A549 (cell line): ENCODE data around the gene BAG5.

Experiments used
- CEBPB ChIP-seq, 2 experiments: fragments of >200 bp in 1 of 2; sonication (Bioruptor Twin) in 1 of 2; formaldehyde crosslinking in 1 of 2; IDR thresholded peaks; 2 replicates each; pipeline ENCODE4 v1.6.1; 2012 to 2016
- CHD4 ChIP-seq: fragments of 200-600 bp; sonication (generic); IDR thresholded peaks from 2 replicates; pipeline ENCODE4 v1.6.1; 2016; ENCODE audit warnings: antibody characterized with exemption, mild to moderate bottlenecking, borderline replicate concordance
- HDAC2 ChIP-seq: fragments of 200-600 bp; sonication (generic); IDR thresholded peaks from 2 replicates; pipeline ENCODE4 v1.6.1; 2016
- POLR2A ChIP-seq: IDR thresholded peaks from 2 replicates; pipeline ENCODE4 v1.6.1; 2012; ENCODE audit warnings: mild to moderate bottlenecking, low read length
- RCOR1 ChIP-seq: fragments of 150-350 bp; IDR thresholded peaks from 2 replicates; pipeline ENCODE4 v1.6.1; 2014; ENCODE audit warnings: antibody characterized with exemption, low read length, low read depth
- TF ChIP-seq, protein P1 (sequence below): IDR thresholded peaks from 2 replicates; pipeline ENCODE4 v1.6.1; 2012
- TF ChIP-seq, protein P2 (sequence below): fragments of >200 bp; sonication (Bioruptor Twin); formaldehyde crosslinking; IDR thresholded peaks from 3 replicates; pipeline ENCODE4 v1.5.1; 2016

DNA sequence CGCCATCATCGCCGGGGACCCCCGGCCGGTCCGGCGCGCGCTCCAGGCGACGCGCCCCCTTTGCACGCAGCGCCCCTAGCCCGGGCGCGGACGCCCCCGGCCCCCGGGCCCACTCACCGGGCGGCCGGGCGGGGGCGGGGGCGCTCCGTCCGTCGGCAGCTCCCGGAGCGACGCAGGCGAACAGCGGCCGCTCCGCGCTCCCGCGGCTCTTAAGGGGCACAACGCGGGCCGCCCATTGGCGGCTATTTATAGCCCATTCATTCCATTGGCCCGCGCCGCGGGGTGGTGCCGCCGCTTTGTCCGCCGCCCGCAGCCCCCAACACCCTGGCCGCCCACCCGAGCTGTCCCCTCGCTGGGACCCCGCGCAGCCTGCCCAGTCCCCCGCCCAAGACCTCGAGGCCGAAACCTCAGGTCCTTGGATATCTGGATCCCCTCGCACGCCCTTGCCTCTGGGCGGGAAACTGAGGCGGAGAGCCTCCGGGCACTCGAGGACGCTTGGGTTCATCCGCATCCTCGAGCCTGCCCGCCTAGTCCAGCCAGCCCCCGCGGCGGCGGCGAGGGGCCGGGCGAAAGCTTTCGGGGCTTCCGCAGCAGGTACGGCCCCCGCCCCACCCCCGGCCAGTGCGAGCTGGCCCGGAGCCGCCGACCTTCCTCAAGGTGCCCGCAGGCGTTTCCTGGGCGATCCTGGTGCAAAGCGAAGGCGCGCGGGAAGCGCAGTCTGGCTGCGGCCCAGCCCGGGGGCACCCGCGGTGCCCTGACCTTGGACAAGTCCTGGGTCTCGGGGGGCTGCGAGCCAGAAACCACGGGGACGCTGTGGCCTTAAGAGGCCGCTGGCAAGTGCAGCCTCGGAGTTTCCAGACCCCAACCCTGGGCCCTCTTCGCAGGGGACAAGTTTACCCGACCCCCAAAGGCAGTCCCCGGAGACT is 39.5 kb downstream of the BAG5 start, which contains the start of gene CKB:
- TF ChIP-seq POLR2A = peak; percentile 70
- TF ChIP-seq, protein P1, sequence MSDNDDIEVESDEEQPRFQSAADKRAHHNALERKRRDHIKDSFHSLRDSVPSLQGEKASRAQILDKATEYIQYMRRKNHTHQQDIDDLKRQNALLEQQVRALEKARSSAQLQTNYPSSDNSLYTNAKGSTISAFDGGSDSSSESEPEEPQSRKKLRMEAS = no peak; the same call in 1 of the 2 replicates
- TF ChIP-seq CHD4 = no peak
- TF ChIP-seq RCOR1 = no peak
- TF ChIP-seq CEBPB (IDR thresholded peaks at IDR 0.05) = no peak
- TF ChIP-seq, protein P2, sequence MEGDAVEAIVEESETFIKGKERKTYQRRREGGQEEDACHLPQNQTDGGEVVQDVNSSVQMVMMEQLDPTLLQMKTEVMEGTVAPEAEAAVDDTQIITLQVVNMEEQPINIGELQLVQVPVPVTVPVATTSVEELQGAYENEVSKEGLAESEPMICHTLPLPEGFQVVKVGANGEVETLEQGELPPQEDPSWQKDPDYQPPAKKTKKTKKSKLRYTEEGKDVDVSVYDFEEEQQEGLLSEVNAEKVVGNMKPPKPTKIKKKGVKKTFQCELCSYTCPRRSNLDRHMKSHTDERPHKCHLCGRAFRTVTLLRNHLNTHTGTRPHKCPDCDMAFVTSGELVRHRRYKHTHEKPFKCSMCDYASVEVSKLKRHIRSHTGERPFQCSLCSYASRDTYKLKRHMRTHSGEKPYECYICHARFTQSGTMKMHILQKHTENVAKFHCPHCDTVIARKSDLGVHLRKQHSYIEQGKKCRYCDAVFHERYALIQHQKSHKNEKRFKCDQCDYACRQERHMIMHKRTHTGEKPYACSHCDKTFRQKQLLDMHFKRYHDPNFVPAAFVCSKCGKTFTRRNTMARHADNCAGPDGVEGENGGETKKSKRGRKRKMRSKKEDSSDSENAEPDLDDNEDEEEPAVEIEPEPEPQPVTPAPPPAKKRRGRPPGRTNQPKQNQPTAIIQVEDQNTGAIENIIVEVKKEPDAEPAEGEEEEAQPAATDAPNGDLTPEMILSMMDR = no peak
- no peak for TF ChIP-seq HDAC2
